Activated CD8-positive, alpha-beta memory T cell treated with anti-CD3 and anti-CD28 coated beads for 24 hours (primary cell): ENCODE results near the gene ST3GAL4.
"Not testable (repeated sequence)": the region's sequence is repeated elsewhere in the genome, so short reads cannot be mapped to it uniquely, and the experiment has no call there.

Experiments used
- DNase-seq: peaks from one replicate; pipeline ENCODE4 v3.0.0-alpha.2; 2020

The ST3GAL4 gene, protein sequence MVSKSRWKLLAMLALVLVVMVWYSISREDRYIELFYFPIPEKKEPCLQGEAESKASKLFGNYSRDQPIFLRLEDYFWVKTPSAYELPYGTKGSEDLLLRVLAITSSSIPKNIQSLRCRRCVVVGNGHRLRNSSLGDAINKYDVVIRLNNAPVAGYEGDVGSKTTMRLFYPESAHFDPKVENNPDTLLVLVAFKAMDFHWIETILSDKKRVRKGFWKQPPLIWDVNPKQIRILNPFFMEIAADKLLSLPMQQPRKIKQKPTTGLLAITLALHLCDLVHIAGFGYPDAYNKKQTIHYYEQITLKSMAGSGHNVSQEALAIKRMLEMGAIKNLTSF

DNA sequence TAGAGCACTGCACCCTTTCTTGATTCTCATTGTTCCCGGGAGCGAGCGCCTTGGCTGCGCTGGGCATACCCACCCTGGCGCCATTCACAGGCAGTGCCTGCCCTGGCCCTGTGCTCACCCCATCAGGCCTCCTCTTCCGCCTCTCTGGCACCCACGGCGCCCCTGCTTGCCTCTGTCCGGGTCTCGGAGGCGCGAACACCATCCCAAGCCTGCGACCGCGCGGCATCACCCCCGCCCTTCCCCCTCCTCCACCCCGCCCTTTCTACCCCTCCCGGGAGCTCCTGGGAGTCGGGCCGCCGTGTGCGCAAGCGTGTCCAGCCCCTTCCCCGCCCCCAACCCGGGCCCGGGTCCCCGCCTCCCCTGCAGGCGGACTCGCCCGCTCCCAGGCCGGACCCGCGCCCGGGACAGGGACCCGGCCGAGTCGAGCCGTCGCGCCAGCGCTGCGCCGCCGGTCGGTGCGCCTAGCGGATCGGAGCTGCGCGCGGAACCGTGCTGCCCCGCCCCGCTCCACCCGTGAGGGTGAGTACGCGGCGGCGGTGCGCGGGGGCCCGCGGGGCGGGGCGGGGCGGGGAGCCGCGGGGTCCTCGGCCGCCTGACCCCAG lies at the start of gene ST3GAL4:
TSS of gene ST3GAL4 (plus strand) at position 363 of the 602 bp plus-strand sequence. CDS start 50,470 bp downstream, outside the sequence.
- peak; percentile 89 for DNase-seq

DNA sequence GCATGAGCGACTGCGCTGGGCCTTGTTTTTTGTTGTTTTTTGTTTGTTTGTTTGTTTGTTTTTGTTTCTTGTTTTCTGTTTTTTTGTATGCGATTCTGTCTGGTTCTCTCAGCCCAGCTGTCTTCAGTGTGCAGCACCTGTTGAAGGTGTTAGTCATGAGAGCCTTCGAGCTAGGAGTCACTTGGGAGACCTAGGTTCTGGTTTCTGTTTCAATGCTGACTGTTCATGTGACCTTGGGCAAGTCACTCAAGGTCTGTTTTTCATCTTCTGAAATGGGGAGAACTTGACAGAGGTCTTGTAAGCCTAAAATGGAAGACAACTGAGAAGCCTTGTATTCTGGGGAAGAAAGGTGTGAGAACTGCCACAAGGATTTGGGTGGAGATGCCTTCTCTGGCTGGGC lies 49.8 kb upstream of the ST3GAL4 start:
- DNase-seq: no peak

DNA sequence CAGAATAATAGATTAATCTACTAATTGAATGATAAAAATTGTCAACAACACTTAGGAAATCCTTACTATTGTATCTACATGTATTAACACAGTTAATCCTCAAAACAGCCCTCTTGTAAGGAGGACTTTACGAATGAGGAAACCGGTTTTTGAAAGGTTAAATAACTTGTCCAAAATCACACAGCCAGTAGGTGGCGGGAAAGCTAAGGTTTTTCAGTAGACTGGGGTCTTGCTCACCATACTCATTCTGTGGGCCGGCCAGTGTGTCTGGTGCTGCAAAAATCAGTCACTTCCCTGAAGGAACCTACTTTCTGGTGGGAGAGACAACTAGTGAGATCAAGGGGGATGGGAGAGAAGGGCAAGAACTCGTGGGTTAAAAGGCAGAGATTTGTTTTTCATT lies 47.8 kb upstream of the ST3GAL4 start:
- no peak for DNase-seq

DNA sequence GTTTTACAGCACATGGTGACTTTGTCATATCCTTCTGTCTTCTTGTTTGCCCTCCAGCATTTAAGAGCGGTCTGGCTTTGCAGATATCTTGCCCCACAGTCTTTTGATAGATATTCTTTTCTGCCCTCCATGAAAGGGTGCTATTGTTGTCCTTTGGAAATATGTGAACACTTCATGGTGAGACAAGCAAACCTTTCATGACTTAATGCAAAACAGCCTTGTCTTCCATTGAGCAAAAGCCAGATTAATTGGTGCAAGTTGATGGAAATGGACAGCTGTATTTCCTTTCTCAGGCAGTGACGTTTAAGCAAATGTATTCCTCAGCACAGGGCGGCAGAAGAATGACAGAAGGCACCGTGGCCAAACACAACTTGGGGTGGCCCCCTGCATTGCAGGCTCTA lies 47.2 kb upstream of the ST3GAL4 start:
- no peak for DNase-seq

DNA sequence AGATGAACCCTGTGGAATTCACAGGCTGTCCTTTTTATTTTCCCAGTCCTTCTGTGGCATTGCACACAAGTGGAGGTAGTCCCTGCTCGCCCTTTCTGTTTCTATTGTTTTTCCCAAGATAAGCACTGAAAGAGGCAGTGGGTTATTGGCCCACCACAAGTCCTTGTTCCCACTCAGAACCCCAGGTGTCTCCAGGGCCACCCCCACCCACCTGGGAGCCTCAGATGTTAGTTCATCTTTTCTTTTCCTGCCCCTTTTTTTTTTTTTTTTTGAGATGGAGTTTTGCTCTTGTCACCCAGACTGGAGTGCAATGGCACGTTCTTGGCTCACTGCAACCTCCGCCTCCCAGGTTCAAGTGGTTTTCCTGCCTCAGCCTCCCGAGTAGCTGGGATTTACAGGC lies 46.7 kb upstream of the ST3GAL4 start:
- DNase-seq: not testable (repeated sequence)

DNA sequence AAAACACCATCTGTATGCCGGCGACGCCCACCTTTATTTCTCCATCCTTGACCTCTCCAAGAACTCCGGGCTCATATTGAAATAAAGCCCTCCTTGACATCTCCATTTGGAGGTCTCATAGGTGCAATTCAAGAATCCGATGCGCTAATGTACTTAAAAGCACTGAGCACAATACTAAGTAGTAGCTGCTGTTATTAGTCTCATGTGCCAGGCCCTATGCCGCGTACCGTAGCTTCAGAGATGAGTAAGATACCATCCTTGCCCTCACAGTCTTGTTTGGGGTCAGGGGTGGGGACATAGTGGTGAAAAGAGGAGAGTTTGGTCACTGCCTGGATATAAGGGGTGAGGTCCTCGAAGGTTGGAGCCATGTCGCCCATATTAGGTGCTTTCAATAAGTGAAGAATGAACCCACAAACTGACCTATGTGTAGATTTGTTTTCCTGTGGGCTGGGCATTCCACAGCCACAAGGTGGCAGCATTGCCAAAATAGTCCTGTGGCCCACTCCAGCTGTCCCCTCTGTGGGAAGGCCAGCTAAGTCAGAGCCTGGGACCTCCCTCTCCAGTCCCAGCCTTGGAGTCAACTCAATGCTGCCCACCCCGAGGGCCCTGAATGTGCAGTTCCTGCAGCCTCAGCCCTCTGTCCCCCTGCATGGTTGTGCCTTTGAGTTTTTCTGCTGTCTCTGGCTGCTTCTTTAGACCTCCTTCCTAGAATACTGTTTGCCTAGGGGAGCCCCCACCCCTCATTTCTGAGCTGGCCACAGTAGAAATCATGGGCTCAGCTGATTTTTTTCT lies 45.1 kb upstream of the ST3GAL4 start:
- peak; percentile 84 for DNase-seq

DNA sequence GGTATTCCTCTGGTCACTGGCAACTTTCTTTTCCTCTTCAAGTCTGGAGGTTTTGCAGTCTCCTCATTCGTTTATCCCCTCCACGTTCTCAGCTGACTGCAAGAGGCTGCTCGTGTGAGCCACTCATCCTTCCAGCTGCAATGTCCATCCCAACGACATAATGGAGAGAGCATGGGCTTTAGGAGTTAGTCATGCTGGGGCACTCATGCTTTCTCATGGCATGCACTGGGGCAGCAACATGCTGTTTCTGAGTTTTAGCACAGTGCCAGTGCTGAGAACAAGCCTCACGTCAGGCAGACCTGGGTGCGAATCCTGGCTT lies 44.5 kb upstream of the ST3GAL4 start:
- no peak for DNase-seq

DNA sequence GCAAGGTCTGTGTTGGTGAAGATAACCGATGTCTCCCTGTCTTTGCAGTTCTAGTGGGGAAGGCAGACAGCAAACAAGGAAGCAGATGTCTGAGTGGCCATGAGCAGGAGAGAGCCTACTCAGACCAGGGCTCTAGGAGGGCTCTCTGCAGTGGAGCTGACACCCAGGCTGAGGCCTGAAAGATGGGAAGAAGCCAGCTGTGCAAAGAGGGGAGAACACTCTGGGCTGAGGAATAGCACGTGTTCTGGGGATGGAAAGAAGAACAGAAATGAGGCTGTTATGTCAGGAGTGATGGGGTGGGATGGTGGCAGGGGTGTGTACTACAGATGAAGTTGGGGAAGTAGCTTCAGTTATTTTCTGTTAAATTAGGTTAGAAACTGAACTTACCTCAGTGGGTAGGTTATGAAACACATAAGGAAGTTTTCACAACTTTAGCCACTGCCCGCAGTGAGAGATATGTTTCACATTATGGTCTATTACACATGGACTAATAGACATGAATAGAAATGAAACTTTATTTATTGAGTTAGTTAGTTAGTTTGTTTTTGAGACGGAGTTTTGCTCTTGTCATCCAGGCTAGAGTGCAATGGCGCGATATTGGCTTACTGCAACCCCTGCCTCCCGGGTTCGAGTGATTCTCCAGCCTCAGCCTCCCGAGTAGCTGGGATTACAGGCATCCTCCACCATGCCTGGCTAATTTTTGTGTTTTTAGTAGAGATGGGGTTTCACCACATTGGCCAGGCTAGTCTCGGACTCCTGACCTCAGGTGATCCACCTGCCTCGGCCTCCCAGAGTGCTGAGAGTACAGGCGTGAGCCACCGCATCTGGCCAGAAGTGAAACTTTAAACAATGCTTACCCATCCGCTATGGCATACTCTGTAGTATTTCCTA lies 43.8 kb upstream of the ST3GAL4 start:
- no peak for DNase-seq

DNA sequence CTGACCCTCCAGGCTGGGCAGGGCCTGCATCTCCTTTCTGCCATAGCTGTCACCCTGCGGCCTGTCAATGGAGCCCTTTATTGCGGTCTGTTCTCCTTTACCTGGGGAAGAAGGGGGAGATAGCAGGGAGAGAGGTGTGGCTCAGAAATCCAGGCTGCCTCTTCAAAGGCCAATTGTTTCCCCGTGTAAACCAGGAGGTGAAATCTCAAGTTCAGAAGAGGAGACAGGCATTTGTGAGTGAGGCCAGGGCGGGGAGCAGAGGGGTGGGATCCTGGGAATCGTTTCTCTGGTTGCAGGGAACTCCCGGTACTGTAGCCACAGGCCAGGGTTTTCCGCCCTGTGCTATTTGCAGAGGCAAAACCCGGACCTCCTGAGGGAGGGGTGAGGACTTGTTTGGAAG lies 42.5 kb upstream of the ST3GAL4 start:
- no peak for DNase-seq

DNA sequence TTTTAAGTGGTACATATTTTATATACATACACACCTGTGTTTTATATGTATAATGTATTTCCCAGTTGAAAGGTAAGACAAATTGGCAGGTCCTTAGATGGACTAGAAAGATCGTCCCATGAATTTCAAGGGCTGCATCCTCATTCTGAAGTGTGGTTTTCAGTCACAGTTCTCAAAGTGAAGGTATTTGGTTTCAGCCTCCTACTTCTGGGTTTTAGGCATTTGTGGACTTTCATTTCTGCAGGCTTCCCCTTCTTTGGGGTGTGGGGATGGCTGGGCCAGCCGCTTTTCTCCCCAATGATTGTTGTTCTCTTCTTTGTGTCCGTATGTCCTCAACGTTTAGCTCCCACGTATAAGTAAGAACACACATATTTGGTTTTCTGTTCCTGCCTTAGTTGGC lies 41.7 kb upstream of the ST3GAL4 start:
- DNase-seq: no peak

DNA sequence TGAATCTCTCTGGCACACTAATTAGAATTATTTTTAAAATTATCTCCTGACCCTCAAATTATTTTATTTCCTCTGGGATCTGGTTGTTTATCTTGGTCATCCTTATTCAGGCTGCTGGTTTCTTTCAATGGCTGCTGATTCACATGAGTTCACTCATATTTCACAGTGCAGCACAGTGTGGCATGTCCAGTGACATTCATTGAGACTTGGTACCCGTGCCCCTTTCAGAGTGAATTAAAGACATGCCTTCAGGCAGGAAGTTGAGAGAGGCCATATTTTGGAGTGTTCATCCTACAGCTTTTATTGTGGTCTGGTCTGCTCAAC lies 38.1 kb upstream of the ST3GAL4 start:
- no peak for DNase-seq

DNA sequence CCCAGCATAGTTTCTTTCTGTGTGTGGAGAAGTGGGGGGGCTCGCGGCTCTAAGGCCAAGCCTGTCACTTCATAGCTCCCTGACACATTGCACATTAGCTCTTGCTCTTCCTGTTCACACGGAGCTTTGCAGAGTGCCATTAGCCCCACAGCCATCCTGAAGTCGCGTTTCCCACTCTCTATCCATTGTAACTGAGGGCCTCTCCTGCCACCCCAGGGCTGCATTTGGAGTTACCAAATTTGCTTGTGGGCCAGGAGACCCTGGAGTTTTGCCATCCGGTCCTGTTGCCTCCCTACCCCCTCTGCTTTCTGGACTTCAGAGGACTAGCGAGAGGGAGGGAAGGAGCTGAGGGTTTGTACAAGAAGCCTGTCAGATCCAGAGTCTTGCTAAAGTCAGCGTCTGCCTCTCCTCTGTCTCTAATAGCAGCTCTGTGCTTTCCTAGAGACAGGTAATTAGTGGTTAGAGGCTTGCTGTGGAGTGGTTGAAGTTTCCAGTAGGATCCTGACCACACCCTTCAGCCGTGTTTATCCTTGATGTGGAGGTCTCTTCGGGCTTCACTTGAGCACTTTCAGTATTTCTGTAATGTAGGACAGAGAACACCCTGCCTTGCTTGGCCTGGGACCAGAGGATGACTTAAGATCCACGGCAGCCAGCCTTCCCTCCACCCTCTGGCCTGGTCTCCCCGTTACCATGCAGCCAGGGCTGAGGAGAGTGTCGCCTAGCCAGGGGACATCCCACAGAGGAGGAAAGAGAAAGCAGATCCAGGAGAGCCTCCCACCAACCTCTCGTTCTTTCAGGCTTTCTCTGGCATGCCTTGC lies 37.5 kb upstream of the ST3GAL4 start:
- no peak for DNase-seq

DNA sequence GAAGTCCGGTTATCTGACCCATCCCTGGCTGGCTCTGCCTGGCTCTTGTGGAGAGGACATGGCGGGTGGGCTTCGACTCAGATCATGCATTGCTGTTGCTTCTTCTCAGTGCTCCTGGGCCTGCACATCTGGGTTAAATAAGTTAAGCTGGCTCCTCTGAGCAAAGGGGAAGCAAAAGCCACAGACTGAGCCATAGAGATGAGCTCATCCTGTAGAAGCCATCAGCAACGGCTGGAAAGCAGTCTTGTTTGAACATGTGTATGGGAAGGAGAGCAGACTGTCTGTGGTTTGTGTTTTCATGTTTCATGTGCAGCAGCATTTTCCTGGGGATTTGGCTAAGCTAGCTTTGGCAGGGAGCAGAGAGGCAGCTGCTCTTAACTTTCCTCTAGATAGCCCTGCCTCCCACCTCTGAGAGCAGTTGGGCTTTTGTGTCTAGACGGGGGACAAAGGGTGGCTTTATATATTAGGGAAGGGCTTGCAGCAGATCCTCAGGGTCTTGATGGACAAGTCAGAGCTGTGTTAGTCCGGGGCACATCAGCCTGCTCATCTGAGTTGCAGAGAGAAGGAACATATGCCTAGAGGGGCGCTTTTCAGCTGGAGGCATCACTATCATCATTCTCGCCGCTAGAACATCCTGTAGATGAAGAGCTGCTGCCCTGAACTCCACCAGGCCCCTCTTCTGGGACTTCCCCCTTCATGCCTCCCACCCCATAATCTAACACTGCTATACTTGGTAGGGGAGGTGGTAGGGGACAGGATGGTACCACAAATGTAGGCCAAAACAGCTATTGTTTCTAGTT lies 36.7 kb upstream of the ST3GAL4 start:
- DNase-seq: no peak

DNA sequence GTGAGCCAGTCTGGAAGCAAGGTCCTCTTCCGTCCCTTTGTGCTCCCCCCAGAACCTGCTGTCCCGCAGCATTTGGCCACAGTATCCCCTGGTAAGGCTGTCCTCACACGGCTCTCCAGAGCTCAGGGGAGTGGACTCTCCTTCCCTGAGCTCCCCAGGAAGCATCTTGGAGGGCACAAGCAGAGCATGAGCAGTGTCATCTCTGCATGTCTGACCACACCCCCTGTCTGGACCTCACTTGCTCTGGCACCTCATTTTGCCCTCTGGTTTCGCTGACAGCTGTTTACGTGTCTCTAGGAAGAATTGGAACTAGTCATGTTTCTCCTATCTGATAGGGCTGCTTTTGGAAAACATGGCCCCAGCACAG lies 36.1 kb upstream of the ST3GAL4 start:
- no peak for DNase-seq

DNA sequence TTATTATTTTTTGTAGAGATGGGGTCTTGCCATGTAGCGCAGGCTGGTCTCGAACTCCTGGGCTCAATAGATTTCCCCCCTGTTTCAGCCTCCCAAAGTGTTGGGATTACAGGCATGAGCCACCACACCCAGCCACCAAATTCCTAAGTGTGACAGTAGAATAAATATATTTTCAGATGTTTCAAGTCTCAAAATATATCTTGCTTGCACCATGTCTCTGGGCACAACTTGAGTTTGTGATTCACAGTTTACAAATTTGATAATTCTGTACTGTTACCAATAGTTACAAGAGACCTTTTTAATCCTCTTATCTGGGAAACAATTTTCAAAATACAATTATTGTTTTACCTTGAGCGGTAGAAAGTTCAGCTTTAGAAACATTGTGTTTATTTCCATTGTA lies 32.5 kb upstream of the ST3GAL4 start:
- no peak for DNase-seq

DNA sequence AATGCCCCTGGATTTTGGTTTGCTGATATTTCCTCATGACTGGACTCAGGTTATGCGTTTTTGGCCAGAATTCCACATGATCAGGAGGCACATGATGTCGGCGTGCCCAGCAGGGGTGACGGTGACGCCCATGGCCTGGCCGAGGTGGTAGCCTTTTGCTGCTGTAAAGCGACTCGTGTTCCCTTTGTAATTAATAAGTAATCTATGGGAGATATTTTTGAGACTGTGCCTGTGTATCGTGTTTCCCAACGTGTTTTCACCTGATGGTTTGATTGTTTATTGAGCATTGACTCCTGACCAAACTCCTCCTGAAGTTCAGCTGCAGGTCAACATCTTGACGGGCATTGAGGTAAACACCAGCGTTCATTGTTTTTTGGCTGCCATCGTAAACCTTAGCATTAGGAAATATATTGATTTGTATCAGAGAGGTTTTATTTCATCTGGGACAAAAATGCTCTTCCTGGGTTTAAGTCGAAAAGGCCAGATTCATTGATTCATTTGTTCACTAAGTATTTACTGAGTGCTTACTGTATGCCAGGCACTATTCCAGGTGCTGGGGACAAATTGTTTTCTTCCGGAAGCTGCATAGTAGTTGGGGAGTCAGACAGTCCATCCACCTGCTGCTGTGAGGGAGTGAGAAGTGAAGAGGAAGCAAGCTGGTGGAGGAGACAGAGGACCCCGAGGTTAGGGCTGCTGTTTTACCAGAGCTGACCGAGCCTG lies 28.0 kb upstream of the ST3GAL4 start:
- DNase-seq: no peak

DNA sequence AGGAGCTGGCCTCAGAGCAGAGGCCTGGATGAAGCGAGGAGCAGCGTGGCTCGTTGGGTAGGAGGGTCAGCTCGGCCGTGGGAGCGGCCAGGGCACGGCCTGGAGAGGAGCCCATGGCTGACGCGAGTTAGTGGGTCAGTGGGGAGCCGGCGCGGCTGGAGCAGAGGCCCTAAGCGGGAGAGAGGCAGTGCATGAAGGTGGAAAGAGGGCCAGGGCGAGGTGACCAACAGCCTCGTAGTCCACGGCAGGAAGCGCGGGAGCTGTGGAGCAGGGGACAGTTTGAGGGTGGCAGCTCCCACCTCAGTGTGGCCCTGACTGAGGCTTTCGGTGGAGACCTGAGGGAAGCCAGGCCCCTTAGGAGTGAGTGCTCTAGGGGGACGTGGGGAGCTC lies 27.5 kb upstream of the ST3GAL4 start:
- no peak for DNase-seq

DNA sequence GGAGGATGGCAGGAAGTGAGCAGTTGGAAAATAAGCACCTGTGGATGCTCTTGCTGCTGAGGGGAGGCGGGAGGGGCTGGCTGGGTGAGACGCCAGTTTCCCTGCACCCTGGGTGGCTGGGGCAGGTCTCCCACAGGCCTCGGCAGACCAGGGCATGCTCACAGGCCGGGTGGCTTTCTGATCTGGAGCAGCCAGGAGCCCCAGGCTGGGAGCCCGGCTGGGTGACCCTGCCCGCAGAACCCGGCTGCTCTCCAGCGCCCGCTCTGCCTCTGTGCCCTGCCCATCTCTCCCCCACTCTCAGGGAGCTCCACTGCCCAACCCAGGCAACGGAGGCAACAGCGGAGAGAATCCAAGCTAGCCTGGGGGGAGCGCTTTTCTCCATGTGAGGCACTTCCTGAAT lies 27.0 kb upstream of the ST3GAL4 start:
- no peak for DNase-seq

DNA sequence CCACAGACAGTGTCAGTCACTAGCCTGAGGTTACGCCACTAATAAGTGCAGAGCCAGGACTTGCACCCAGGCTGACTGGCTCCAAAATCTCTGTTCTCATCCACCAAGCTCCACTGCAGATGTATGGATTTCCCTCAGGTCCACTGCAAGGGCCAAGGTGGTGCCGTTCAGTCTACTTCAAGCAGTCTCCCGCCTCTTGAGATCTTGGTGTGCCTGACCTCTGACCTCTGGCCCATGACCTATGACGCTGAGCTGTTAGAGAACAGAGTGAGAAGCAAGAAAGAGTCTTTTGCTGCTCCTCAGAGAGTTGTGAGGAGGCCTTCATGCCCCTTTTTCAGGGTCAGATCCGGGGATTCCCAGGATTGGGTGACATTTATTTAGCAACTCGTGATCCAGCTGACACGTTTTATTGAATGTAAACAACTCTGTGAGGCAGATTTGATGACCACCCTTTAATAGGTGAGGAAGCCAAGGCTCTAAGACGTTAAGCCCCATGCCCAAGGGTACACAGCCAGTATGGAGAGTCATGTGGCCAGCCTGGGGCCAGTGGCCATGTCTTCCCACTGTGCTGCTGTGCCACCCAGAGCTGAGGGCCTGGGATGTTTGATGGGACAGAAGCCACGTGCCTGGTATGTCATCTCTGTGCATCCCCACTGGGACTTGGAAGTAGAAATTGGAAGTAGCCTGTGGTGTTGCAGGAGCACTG lies 26.4 kb upstream of the ST3GAL4 start:
- no peak for DNase-seq

DNA sequence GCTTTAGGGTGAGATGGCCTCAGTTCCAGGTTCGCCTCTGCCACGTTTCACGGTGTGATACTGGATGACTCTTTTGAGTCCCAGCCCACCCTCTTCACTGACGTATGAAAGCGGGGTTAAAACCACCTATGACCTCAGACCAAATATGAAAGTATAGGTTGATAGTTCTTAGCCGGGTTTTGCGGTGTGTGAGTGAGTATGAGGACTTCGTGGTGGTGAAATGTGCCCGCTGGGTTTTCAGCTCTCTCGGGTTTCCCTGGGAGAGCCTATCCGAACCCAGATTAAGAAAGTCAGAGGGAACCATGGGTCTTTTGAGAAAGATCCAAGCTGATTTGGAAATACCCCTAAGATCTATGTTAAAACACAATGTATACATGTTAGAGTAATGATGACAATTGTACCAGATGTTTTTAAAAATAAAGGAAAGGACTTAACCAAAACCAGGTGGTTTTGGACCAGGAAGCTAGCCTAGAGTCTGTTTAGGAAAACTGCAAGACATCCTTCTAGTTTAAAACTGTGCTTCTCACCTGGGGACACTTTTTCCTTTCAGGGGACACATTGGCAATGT lies 25.8 kb upstream of the ST3GAL4 start:
- DNase-seq: no peak
